ENCODE measurements around the gene CANX.
A peak's percentile ranks its signal among the peaks of the same experiment; 100 is the strongest.

Gene CANX

GRCh38 chr5:179749857-179750508, 51.2 kb downstream of the CANX start:
- DNase-seq (ENCODE audit: extremely low read depth in 1 of 2, low read depth in 1 of 2), result no peak

GRCh38 chr5:179753971-179754370, 55.2 kb downstream of the CANX start:
- DNase-seq (ENCODE audit: extremely low read depth in 1 of 2, low read depth in 1 of 2), result no peak

DNA sequence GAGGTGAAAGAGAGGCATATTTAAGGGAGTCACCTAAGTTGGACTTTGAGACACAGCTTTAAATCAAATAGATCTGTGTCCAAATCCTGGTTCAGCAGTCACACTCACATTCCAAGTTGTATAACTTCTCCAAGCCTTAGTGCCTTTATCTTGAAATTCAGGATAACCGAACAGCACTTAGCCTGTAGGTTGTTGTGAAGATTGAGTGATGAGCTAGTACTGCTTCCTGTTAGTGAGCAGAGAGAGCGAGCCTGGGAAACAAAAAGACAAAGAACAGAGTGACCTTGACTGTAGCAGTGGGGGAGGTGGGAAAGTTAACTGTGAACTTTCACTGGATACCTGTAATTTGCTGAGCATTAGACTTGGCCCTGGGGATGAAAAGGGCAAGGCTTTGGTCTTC, 56.3 kb downstream of the CANX start:
- no peak for DNase-seq (ENCODE audit: extremely low read depth in 1 of 2, low read depth in 1 of 2)

DNA sequence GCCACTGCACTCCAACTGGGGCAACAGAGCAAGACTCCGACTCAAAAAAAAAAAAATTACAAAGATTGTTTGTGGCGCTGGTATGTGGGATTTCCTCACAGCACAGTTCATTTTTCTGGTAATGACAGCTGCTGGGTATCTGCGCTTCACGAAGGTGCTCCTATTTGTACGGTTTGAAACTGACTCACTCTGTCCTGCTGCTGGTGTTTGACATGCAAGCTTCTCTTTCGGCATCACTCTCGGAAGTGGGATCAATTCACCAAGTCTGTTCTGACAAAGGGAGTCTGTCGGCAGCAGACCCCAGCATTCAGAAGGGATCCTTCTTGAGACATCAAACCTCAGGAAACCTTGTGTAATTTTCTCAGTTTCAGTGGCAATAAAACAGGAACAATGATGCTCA, 60.2 kb downstream of the CANX start:
- DNase-seq (ENCODE audit: extremely low read depth in 1 of 2, low read depth in 1 of 2), result no peak

GRCh38 chr5:179759581-179760551, 61.1 kb downstream of the CANX start:
- DNase-seq (ENCODE audit: extremely low read depth in 1 of 2, low read depth in 1 of 2), result peak in 1 of 2 donors; percentile 27

GRCh38 chr5:179762079-179762780, 63.5 kb downstream of the CANX start:
- no peak for DNase-seq (ENCODE audit: extremely low read depth in 1 of 2, low read depth in 1 of 2)

- no peak for DNase-seq (ENCODE audit: extremely low read depth in 1 of 2, low read depth in 1 of 2)
Measured at GRCh38 chr5:179762781-179763176, 64.0 kb downstream of the CANX start.

DNA sequence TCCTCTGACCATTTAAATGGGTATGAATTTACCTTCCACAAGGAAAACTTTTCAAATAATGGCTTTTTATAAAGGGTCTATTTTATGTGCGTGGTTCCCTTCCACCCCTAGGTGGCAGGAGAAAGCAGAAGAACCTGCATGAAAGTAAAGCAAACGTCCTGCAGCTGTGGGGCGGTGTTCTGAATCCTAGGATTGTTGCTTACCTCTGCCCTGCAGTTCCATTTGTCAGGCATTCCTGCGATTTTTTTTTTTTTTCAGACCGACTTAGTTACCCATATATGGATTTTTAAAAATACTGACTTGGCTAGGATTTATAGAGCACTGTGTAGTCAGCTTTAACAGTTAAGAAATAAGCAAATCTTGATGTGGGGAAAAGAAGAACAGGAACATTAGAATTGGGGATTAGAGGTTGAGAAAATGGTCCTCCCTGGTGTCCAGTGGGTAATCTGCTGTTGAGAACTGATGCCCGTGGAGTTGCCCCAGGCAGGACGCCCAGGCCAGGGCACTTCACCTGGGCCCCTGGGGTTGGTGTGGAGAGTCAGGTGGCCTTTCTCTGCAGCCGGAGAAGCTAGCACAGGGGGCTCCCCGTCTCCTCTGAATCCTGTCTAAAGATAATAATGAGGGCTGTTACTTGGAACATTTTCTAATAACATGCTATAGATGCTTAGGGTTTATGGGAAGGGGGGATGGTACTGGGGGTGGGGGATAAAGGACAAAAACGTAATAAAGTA, 64.6 kb downstream of the CANX start:
- DNase-seq (ENCODE audit: extremely low read depth in 1 of 2, low read depth in 1 of 2), result no peak

DNA sequence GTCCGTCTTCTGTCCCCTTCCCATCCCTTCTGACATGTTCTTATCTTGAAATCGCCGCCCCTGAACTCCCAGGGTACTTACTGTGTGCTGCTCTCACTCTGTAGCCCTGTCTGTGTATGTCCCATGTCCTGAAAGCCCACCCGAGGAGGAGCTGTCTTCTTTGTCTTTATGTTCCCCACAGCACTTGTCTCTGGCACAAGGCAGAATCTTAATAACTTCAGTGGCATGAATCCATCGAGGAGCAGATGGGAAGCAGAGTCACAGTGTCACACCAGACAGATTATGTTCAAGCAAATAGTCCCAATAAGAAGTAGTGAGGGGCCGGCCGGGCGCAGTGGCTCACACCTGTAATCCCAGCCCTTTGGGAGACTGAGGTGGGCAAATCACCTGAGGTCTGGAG, 65.3 kb downstream of the CANX start:
- no peak for DNase-seq (ENCODE audit: extremely low read depth in 1 of 2, low read depth in 1 of 2)

GRCh38 chr5:179765400-179765799, 66.6 kb downstream of the CANX start:
- DNase-seq (ENCODE audit: extremely low read depth in 1 of 2, low read depth in 1 of 2), result no peak

GRCh38 chr5:179766021-179766725, 67.4 kb downstream of the CANX start:
- no peak for DNase-seq (ENCODE audit: extremely low read depth in 1 of 2, low read depth in 1 of 2)

GRCh38 chr5:179766726-179767455, 68.1 kb downstream of the CANX start:
- DNase-seq (ENCODE audit: extremely low read depth in 1 of 2, low read depth in 1 of 2), result no peak

DNA sequence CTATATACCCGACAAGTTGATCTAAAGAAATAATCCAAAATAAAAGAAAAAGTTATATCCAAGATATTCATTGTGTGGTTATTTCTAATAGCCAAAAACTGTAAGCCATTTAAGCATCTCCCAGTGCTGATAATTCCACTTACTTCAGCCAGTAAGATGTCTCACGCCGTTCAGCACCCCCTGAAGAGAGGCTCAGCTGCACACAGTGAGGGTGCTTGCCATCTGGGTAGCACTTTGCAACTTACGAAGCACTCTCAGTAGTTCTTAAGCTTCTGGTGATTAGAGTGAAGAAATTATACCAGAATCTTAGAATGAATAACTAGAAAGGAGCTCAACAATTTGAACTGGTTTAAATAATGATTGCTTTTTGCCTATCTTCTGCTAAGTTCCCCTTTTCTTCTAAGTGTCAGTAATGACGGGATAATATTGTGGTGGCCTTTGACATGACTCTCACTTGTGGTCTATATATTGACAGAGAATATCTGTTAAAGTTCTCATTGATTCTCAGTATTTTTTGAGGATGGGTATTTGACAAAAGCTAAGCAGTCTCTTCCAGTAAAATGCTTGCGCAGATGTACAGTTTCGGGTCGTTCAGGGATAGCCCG, 68.8 kb downstream of the CANX start:
- no peak for DNase-seq (ENCODE audit: extremely low read depth in 1 of 2, low read depth in 1 of 2)

DNA sequence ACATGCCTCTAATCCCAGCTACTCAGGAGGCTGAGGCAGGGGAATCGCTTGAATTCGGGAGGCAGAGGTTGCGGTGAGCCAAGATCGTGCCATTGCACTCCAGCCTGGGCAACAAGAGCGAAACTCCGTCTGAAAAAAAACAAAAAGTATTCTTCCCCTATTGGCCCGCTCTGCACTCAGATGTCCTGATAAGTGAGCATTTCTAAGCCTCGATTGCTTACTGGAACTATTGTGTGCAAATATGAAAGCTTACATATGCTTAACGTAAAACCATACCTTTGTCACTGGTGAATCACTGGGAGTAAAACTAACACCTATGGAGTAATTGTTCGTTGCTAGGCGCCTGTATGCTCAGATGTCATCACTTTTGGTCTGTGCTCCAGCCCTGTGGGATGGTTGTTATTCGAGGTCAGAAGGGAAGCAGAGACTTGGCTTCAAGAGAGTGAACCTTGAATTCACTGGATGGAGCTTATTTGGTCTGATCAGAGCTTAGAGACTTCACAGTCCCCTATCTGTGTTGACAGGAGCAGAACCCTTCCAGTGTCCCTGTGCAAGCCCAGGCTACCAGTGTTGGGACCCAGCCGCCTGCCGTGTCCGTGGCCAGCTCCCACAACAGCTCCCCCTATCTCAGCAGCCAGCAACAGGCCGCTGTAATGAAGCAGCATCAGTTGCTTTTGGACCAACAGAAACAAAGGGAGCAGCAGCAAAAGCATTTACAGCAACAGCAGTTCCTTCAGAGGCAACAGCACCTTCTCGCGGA, 69.7 kb downstream of the CANX start:
- peak in 1 of 2 donors; percentile 29 for DNase-seq (ENCODE audit: extremely low read depth in 1 of 2, low read depth in 1 of 2)

GRCh38 chr5:179769271-179769670, 70.5 kb downstream of the CANX start:
- no peak for DNase-seq (ENCODE audit: extremely low read depth in 1 of 2, low read depth in 1 of 2)

GRCh38 chr5:179769796-179770195, 71.0 kb downstream of the CANX start:
- no peak for DNase-seq (ENCODE audit: extremely low read depth in 1 of 2, low read depth in 1 of 2)

DNA sequence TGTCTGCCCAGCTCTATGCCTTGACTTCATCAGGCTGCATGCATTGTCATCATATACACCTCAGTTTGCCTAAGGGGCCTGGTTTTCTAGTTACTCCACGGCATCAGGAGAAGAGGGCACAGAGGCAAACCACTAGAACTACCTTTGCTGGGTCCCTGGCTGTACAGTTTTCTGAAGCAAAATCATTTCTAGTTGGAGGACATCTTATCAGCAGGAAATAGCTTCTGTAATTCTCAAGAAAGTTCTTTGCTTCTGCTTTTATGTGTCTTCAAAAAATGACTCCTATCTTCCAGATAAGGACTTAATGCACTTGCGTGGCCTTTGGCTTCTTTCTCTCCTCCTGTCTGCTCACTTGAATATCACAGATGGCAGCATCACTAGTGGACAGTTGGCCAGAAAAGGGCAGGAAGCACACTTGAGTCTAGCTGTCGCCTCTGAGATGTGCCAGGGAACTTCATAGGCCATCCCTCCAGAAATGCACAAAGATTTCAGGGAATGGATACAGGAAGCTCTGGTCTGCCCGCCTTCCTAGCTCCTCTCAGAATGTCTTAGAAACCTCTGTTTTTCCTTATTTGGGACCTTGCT, 72.6 kb downstream of the CANX start:
- DNase-seq (ENCODE audit: extremely low read depth in 1 of 2, low read depth in 1 of 2), result no peak

GRCh38 chr5:179772351-179772750, 73.6 kb downstream of the CANX start:
- DNase-seq (ENCODE audit: extremely low read depth in 1 of 2, low read depth in 1 of 2), result no peak
